Hematopoietic multipotent progenitor cell treated with erythropoietin and hydrocortisone succinate and interleukin-3 and kit ligand, for 17 days (in vitro differentiated cells): Measurements from ENCODE around the gene PSMB7.
A peak's percentile ranks its signal among the peaks of the same experiment; 100 is the strongest.
"Not testable (repeated sequence)": the region's sequence is repeated elsewhere in the genome, so short reads cannot be mapped to it uniquely, and the experiment has no call there.

Source experiments
- DNase-seq: peaks from one replicate; pipeline ENCODE4 v3.0.0-alpha.2; 2015; ENCODE audit warnings: low spot score

Gene PSMB7

DNA sequence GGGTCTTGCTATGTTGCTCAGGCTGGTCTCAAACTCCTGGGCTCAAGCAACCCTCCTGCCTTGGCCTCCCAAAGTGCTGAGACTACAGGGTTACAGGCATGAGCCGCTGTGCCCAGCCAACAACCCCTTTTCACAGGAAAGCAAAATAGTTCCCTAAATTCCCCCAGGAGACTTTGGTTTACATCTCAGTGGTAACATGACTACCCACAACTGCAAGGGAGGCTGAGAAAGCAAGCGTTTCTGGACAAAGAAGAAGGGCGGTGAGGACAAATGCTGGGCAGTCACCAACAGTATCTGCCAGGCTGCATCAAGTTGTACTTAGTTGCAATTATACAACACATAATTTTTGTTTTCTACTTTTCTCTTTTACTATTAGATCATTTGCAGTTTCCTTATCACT is 27.6 kb upstream of the PSMB7 start:
- no peak for DNase-seq

DNA sequence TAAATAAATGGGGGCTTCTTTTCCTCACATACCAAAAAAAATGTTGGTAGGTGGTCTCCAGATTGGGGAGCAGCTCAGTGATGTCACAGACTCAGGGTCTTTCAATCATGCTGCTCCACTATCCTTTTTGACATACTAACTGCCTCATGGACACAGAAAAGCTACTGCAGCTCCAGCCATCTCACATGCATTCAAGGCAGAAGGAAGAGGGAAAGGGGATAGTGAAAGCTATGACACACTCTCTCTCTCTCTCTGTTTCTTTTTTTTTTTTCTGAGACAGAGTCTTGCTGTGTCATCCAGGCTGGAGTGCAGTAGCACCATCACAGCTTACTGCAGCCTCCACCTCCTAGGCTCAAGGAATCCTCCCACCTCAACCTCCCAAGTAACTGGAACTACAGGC is 27.1 kb upstream of the PSMB7 start:
- DNase-seq: no peak

DNA sequence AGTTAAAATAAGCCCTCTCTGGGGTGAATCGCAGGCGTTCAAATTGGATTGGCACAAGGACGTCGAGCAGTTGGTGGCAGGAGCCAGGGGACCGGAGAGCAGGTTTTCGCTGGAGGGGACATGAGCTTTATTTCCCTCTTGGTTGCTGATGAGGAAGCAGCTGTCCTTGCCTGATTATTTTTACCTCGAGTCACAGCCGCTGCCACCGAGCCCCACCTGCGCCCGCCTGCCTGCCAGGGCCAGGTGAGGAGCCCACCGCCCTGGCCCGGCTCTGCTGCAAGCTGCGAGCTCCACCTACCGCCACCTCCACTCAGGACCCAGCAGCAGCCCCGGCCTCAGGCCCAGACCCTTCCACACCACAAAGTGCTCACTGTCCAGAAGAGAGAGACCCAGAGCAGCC is 26.0 kb upstream of the PSMB7 start:
- no peak for DNase-seq

DNA sequence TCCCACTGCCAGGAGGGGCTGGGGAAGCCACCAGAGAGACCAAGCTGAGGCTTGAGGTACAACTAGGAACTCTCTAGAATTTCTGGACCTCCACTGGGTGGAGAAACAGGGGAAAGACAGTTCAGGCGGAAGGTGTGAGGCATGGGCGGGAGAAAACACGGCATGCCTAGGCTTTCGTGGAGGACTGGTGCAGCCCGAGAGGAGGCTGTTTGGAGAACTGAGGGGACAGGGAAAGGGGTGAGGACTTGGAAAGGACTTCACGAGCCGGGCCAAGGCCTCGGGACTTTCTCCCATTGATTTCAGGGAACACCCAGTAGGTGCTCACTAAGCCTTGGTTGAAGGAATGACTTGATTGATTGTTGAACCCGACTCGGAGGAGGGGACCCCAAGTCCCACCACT is 25.5 kb upstream of the PSMB7 start:
- DNase-seq: no peak

DNA sequence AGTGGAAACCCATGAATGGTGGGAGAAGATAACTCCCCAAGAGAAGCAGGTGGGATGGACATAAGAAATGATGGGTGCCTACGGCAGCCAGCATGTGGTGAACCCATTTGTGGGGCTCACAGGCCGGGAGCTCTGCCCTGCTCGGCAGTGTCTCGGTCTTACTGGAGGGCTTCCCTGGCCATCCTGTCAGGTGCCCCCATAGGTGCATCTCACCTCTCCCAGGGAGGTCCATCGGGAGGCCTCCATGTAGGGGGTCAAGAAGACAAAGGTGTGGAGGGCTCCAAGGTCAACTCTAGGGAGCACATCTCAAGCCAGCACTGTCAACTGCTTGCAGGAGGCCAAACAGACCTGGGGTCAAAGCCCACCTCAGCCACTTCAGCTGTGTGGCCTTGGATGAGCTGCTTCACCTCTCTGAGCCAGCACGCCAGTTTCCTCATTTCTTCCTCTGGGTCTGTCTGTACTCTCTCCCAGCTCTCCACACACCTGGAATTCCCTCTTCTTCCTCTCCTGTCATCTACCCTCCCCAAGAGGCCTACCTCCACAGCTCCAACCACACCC is 24.5 kb upstream of the PSMB7 start:
- no peak for DNase-seq

DNA sequence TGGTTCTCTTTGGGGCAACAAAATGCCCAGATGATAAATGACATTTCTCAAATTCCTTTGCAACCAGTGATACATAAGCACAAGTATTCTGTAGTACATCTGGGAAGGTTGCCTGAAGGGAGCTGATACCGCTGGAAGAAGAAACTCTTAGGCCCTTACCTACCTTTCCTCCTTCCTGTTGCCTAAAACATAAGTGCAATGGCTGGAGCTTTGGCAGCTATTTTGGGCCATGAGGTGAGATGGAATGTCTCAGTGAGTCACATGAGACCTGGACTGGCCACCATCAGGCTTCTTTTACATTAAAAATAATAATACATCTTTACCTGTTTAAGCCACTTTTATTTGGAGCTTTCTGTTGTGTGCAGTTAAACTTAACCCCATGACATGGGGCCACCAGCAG is 23.8 kb upstream of the PSMB7 start:
- DNase-seq: no peak

DNA sequence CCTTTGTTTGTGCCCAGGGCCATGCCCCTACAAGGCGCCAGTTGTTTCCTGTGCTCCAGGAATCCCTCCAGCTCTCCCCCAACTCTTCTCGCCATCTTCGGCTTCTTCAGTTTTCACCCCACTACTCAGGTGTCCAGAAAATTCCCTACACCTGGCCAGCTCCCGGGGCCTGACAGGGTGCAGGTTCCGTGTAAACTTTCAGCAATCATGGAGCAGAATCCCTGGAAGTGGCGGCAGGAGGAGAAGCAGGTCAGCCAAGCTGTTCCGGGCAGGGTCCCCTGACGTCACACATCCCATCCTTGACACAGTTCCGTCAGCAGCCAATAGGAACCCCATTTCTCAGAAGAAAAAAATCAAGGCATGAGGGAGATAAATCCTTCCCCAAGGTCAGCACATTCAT is 22.8 kb upstream of the PSMB7 start:
- DNase-seq: no peak

DNA sequence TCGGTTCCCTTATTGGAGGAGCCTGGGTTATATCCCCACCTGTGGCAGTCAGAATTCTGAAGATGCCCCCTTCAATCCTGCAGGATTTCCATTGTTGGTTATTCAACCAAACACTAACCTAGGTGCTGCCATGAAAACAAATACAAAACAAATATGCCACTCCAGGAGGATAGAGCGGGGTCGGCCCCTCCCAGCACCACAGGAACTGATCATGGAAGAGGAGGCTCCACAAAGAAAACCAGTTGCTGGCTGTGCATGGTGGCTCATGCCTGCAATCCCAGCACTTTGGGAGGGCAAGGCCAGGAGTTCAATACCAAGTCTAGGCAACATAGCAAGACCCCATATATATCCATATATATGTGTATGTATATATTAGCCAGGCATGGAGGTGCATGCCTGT is 21.8 kb upstream of the PSMB7 start:
- no peak for DNase-seq

DNA sequence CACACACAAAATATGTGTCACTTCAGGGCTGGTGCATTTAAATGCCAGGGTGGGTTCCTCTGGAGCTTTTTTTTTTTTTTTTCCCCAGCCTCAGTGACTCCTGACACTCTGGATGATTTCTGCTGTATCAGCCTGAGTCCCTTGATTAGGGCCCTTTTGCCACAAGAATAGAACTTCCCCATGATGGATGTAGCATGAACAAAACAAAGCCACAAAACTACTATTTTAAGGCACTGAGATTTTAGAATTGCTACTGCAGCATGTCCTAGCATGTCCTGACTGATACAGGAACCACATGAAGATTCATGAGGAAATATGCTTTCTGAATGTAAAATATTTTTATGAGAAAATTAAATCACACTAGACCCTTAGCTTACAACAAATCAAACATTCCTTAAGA is 21.1 kb upstream of the PSMB7 start:
- no peak for DNase-seq

DNA sequence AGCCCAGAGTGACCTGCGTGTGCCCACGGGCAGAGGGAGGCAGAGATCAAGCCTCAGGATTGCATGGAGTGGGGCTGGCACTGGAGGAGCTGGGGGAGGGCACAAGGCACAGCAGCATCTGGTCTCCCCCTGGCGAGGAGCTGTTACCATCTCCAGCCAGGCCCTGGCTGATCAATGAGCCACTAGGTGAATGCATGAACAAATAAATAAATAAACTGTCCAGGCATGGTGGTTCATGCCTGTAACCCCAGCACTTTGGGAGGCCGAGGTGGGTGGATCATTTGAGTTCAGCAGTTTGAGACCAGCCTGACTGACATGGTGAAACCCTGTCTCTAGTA is 14.3 kb upstream of the PSMB7 start:
- DNase-seq: no peak

DNA sequence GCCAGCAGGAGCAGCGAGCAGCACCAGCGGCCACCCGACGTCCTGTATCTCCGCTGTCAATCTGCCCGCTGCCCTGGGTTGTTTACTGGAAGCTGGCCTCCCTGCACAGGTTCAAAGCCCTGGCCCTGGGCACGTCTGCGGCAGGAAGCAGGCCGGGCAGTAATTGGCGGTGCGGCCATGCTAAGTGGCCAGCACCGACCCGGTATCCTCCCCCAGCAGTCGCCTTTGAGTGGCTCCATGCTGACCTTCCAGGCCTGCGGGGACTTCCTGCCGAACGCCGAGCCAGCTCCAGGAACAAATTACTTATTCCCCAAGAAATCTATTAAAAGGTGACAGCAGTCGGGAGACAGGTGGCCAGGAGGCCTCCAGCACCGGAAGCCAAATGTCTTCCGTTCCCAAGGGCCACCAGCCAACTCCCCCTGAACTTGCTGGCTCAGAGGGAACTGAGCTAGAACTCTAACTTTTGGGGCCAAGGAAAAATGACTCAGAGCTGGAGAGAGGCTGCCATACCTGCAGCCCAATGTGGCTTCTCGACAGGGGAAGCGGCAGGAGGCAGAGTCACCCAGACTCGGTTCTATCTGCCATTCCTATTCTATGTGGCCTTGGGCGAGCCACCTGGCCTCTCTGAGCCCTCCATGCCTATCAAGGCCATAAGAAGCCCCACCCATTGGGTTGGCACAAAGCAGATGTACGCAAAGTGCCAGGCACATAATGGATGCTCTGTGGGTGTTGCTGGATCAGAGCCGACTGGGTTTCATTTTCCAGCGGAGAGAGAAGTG is 13.7 kb upstream of the PSMB7 start:
- DNase-seq: no peak

DNA sequence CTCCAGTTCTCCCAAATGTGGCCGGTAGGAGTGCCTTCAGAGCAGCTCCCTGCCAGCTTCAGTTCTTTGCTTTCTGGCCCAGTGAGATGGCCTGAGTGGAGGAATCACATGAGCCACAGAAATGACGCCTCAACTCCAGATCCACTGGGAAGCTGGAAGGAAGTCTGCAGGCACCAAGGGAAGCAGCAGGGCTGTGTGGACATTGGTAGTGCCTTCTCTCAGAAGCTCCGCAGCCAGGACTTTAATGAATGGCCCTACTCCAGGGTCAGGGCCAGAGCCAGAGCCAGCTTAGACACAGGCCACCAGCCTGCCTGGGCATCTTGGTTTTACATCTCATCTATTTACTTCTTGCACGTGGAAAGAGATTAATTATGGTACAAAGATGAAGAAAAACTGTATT is 12.0 kb upstream of the PSMB7 start:
- DNase-seq: no peak

DNA sequence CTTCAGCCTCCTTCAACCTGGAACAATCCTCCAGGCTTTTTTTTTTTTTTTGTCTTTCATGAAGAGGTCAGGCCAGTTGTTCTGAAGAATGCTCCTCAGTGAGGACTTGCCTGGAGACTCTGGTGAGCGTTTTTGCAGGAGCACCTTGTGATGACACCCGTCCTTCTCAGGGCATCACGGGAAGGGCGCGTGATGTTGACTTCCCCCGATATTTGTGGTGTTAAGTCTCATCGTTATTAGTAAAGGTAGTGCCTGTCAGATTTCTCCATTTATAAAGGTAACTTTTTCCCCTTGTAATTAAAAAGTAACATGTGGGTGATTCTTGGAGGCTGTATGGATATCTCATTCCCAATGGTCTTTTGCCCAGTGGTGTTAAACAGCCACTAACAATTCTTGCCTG is 11.1 kb upstream of the PSMB7 start:
- DNase-seq: no peak

DNA sequence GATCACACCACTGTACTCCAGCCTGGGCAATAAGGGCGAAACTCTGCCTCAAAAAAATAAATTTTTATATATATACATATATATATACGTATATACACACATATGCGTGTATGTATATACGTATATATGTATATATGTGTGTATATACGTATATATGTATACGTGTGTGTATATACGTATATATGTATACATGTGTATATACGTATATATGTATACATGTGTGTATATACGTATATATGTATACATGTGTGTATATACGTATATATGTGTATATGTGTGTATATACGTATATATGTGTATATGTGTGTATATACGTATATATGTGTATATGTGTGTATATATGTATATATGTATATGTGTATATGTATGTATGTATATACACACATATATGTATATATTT is 10.5 kb upstream of the PSMB7 start:
- DNase-seq: not testable (repeated sequence)

DNA sequence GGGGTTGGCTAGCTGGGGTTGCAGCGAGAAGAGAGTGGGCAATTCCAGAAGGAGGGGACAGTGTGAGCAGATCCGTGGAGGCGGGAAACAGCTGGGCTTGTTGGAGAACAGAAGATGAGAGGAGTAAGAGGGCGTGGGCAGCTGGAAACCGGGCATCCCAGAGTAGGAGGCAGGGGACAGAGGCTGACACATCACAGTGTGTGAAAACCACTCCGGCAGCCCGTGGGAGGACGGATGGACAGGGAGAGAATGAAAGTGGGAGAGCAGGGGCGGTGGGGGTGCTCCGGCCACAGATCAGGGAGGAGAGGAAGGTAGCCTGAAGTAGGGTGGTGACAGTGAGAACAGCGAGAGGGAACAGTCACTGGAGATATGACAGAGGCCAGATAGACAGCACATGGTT is 8.3 kb upstream of the PSMB7 start:
- DNase-seq: no peak

DNA sequence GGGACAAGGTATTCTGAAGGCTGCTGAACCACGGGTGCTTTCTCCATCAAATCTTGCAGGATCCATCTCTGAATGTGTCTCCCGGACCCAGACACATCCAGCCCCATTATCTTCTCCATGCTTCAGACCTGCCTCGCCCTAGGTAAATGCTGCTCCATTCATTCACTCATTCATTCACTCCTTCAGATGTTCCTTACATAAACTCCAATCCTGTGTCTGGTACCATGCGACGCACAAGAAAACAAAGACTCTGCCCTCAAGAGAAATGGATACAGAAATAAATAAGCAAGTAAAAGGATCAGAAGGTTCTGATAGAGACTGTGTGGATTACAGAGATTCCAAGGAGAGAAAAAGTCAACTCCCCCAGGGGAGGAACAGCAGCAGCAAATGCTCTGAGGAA is 7.9 kb upstream of the PSMB7 start:
- DNase-seq: no peak

DNA sequence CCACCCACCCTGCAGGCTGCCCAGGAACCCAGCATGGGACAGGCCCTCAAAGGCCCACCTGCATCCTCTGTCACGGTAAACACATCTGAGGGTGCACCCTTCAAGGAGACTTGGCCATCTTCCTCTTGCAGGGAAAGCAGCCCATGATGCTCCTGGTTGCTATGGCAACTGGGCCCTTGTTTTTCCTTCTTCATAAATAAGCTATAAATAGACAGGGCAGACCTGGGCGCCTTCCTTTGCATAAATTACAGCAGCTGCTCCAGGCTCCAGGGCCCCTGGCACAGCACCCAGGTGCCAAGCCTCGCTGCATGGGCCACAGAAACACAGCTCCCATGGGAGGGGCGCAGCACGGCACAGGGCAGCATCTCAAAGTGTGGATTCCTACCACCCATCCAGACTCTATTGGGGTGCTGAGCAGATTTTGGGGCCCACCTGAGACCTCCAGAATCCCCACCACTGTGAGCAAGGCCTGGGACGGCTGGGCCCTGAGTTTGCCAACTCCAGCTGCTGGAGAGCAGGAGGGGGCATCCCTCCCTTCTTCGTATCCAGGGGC is 5.8 kb upstream of the PSMB7 start:
- DNase-seq: no peak

DNA sequence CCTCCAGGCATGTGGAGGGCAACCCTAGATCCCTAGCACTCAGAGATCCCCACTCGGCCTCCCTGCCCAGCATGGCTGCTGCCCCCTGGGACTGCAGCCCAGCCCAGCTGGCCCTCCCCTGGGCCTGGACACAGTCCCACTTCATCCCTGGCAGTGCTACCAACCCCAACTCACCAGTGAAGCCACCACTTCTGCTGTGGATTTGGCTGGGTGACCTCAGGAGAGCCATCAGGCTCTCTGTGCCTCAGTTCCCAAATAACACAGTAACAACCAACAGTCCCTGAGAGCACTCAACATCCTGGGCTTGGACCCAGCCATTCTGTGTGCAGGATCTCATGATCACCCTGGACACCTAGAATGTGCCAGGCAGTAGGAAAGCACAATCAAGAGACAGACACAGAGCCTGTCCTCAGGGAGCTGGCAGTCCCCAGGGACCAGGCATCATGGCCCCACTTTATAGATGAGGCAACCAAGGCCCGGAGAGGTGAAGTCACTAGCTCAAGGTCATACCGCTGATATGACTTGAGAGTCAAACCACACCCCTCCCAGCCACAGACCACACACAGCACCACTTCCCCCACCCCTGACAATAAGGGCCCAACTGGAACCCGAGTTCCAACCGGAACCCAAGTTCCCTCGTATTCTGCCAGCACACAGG is 4.7 kb upstream of the PSMB7 start:
- no peak for DNase-seq

DNA sequence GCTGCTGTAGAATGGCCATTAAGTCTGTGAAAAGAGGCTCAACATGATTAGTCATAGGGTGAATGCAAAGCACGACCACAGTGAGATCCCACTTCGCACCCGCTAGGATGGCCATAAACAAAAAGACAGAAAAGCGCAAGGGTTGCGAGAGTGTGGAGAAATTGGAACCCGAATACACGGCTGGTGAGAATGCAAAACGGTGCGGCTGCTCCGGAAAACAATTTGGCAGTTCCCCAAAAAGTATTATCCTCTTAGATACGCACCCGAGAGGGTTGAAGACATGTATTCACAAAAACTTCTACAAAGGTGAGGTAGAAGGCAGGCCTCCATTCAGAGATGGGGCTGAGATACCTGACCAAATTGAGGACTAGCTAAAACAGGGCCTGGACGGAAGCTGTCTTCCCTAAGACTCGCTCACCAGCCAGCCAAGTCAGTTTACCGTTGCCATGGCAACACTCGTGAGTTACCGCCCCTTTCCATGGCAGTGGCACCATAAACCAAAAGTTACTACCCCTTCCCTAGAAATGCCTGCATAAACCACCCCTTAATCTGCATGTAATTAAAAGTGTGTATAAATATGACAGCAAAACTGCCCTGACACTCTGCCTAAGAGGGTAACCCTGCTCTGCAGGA is 726 bp upstream of the PSMB7 start:
- peak; percentile 22 for DNase-seq

DNA sequence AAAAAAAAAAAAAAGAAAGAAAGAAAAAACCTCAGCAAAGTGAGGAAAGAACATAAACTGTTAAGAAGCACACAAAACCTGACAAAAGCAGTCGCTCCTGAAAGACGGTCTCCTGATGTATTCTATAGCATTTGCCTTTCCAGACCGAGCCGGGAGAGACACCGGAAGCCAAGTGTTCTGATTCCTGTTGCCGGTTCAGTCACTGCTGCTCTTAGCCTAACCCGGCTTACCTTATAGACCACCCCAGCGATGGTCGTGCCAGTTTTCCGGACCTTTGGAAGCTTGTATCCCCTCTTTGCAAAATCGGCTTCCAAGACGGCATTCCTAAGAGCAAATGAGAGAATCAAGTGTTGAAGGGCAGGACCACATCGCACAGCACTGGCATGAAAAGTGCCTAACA is 630 bp downstream of the PSMB7 start:
- DNase-seq: no peak

DNA sequence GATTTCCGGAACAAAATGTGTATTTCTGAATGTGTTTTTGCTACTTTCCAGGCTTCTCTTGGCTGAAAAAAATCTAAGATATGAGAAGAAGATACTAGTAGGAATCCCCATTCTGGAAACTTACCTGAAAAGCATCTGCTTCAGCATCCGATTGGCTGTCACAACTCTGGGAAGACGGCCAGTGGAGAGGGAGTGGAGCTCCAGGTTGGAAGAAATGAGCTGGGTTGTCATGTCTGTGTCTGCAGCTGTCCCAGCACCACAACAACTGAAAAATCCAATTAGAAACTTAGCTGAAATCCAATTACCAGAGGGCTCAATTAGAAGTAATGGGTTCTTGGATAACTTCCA is 3.0 kb downstream of the PSMB7 start:
- DNase-seq: no peak

DNA sequence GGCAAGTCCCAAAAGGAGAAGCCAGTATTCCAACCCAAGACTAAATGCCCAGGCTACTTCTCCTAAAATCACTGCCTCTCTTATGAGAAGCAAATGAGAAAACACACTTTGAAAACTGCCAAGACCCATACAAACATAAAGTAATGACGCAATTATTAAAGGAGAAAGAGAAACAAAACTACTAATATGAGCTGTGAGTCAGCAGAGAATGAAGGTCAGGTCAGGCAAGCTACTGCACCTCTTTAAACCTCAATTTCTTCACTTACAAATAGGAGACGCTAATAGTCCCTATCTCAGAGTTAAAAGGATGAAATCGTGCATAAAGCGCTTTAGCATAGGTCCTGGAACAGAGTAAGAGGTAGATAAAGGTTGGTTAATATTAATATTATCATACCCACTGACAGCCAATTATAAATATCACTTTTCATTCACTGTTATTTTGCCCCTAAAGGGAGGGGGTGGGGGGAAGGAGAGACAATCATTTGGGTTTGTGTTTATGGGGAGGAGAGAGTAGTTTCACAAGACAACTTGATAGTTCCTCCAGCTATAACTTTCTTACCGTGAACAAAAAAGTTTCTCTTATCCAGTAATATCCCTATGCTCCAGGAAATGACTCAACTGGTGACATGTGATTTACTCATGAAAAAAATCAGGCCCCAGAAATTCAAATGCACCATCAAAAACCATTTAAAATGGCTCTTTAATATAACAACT is 3.6 kb downstream of the PSMB7 start:
- DNase-seq: no peak
